OCI-LY1 (cell line): Measurements from ENCODE around the gene BTBD16.

Experiments used
- H2AFZ ChIP-seq: fragments of 200-600 bp; sonication (generic), shearing (Covaris generic); 2 replicates; pipeline ENCODE4 v1.6.0; 2014; ENCODE audit warnings: antibody characterized with exemption, mild to moderate bottlenecking, low read length
- H3F3A ChIP-seq: fragments of 200-600 bp; sonication (generic), shearing (Covaris generic); 2 replicates; pipeline ENCODE4 v1.6.0; 2014; ENCODE audit warnings: mild to moderate bottlenecking, antibody characterized with exemption, low read length, moderate library complexity; ENCODE audit not compliant: insufficient read depth
- H3K27ac ChIP-seq: fragments of 200-600 bp; sonication (generic); 2 replicates; pipeline ENCODE4 v1.5.1; 2014; ENCODE audit warnings: low read length, mixed run types, mild to moderate bottlenecking, low read depth; ENCODE audit not compliant: poor library complexity, severe bottlenecking
- H3K27me3 ChIP-seq: fragments of 200-600 bp; sonication (generic); 2 replicates; pipeline ENCODE4 v1.6.0; 2014; ENCODE audit warnings: antibody characterized with exemption, mild to moderate bottlenecking, low read length, moderate library complexity; ENCODE audit not compliant: insufficient read depth
- H3K36me3 ChIP-seq: fragments of 200-600 bp; sonication (generic); 2 replicates; pipeline ENCODE4 v1.6.1; 2014; ENCODE audit warnings: mild to moderate bottlenecking, antibody characterized with exemption, low read length, moderate library complexity, mixed read lengths; ENCODE audit not compliant: insufficient read depth
- H3K4me1 ChIP-seq: fragments of 200-600 bp; sonication (generic); 2 replicates; pipeline ENCODE4 v1.5.1; 2014; ENCODE audit warnings: mild to moderate bottlenecking, low read length, moderate library complexity; ENCODE audit not compliant: insufficient read depth, severe bottlenecking
- H3K4me2 ChIP-seq: fragments of 200-600 bp; sonication (generic), shearing (Covaris generic); 2 replicates; pipeline ENCODE4 v1.6.1; 2014; ENCODE audit warnings: low read length
- H3K4me3 ChIP-seq: fragments of 200-600 bp; sonication (generic); 2 replicates; pipeline ENCODE4 v1.5.1; 2014; ENCODE audit warnings: low read length, low read depth, mild to moderate bottlenecking, mixed read lengths; ENCODE audit not compliant: poor library complexity, severe bottlenecking
- H3K79me2 ChIP-seq: fragments of 200-600 bp; shearing (Covaris generic); 2 replicates; pipeline ENCODE4 v1.6.1; 2016; ENCODE audit warnings: mixed run types, low read length, mixed read lengths; ENCODE audit not compliant: insufficient read depth
- H3K9ac ChIP-seq: fragments of 200-600 bp; sonication (generic), shearing (Covaris generic); 2 replicates; pipeline ENCODE4 v1.6.1; 2014; ENCODE audit warnings: mild to moderate bottlenecking, low read length, mixed read lengths
- H3K9me2 ChIP-seq: fragments of 200-600 bp; sonication (generic), shearing (Covaris generic); 2 replicates; pipeline ENCODE4 v1.6.1; 2014; ENCODE audit warnings: low read depth, mild to moderate bottlenecking, low read length, mixed read lengths
- H3K9me3 ChIP-seq: fragments of 200-600 bp; shearing (Covaris generic); 2 replicates; pipeline ENCODE4 v1.6.1; 2014; ENCODE audit warnings: low read length, mixed read lengths
- H4K20me1 ChIP-seq: fragments of 200-600 bp; sonication (generic), shearing (Covaris generic); 2 replicates; pipeline ENCODE4 v1.6.0; 2016; ENCODE audit warnings: mild to moderate bottlenecking, low read length; ENCODE audit not compliant: insufficient read depth
- EZH2 ChIP-seq: fragments of 200-600 bp; sonication (generic), shearing (Covaris generic); IDR thresholded peaks from 2 replicates; pipeline ENCODE4 v1.8.0; 2017; ENCODE audit warnings: borderline replicate concordance, mixed run types, mild to moderate bottlenecking, antibody characterized with exemption, low read length, moderate library complexity, mixed read lengths
- TF ChIP-seq, protein P1 (sequence below): fragments of 200-600 bp; sonication (generic), shearing (Covaris generic); IDR thresholded peaks from 2 replicates; pipeline ENCODE4 v1.5.1; 2017; ENCODE audit warnings: mild to moderate bottlenecking, antibody characterized with exemption, low read length, moderate library complexity, mixed read lengths

The BTBD16 gene

DNA sequence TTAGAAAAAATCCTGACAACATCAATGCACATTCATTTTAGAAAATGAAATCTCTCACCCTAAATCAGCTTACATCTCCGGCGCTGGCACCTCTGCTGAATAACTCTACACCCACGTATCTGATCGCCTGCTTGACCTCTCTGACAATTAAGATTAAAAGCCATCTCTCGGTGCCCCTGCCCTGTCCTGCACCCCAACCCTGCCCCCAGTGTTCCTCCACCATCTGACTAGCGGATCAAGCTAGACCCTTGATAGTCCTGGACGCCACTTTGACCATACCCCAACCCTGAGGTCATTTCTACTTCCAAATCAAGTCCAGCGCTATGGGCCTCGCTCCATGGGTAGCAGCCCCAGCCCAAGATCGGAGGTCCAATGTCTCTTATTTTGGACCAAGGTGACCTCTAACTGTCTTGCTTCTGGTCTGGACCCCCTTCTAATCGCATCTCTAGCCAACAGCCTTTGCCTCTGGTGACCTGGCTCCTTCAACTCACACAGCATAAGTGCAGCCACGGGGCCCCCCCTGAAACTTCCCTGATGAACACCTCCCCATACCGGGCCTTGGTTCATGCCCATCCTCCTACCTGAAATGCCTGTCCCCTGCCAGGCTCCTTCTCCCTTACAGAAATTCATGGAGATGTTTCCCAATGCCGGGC, 28.5 kb downstream of the BTBD16 start:
- no peak overlapping the region for H3K27ac ChIP-seq
- TF ChIP-seq EZH2, result no peak
- TF ChIP-seq, protein P1, sequence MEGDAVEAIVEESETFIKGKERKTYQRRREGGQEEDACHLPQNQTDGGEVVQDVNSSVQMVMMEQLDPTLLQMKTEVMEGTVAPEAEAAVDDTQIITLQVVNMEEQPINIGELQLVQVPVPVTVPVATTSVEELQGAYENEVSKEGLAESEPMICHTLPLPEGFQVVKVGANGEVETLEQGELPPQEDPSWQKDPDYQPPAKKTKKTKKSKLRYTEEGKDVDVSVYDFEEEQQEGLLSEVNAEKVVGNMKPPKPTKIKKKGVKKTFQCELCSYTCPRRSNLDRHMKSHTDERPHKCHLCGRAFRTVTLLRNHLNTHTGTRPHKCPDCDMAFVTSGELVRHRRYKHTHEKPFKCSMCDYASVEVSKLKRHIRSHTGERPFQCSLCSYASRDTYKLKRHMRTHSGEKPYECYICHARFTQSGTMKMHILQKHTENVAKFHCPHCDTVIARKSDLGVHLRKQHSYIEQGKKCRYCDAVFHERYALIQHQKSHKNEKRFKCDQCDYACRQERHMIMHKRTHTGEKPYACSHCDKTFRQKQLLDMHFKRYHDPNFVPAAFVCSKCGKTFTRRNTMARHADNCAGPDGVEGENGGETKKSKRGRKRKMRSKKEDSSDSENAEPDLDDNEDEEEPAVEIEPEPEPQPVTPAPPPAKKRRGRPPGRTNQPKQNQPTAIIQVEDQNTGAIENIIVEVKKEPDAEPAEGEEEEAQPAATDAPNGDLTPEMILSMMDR, result no peak
- no peak overlapping the region for H2AFZ ChIP-seq
- no peaks in the 10 kb centered on the region for H3K79me2 ChIP-seq
- no peaks in the 10 kb centered on the region for H3F3A ChIP-seq
- no peaks in the 10 kb centered on the region; the same call in 1 of the 2 replicates for H3K27me3 ChIP-seq
- H3K9ac ChIP-seq, result no peak overlapping the region
- H3K4me1 ChIP-seq, result no peaks in the 10 kb centered on the region
- no peak overlapping the region for H3K4me3 ChIP-seq
- H3K9me3 ChIP-seq, result no peaks in the 10 kb centered on the region
- no peaks in the 10 kb centered on the region for H3K36me3 ChIP-seq
- H3K9me2 ChIP-seq, result no peaks in the 10 kb centered on the region
- H4K20me1 ChIP-seq, result no peaks in the 10 kb centered on the region
- no peak overlapping the region for H3K4me2 ChIP-seq

DNA sequence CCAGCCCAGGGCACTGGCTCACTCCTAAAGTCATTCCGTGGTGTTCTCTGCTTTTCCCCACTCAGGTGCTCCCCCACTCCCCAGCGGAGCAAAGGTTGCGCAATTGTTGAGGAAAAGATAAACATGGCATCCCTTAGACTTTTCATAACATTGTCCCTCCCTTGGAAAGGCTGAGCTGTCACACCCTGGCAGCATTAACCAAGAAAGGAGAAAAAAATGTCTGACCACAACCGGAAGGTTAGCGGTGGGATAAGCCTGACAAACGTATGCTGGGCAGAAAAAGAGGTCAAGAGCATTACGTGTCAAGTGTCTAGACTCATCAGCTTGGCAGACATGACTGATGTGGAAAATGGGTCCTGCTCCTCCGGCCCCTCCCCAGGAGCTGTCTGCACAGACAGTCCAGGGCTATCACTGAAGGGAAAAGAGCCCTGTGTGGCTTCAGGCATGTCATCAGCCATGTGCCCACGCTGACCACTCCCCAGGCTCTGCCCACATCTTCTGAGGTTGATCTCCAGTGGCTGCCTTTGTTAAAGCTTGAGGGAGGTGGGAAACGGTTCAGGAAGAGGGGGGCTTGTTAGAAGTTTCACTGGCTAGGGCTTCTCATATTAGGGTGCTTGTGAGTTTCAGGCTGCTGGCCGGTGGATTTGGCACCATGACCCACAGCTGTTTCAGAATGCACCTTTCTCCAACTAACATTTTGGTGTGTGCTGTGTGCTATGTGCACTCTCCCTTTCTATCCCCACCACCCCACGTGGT, 30.1 kb downstream of the BTBD16 start:
- Histone ChIP-seq H3K4me2 (no peak overlapping the region), H3K4me1 (no peaks in the 10 kb centered on the region), H3K9me3 (no peaks in the 10 kb centered on the region), H3K4me3 (no peak overlapping the region), H3K36me3 (no peaks in the 10 kb centered on the region), H3K27me3 (no peaks in the 10 kb centered on the region; the same call in 1 of the 2 replicates), H3K27ac (no peak overlapping the region), H3K79me2 (no peaks in the 10 kb centered on the region), H3F3A (no peaks in the 10 kb centered on the region), H3K9me2 (no peaks in the 10 kb centered on the region), H3K9ac (no peak overlapping the region), H2AFZ (no peak overlapping the region), H4K20me1 (no peaks in the 10 kb centered on the region)
- TF ChIP-seq EZH2, result no peak
- TF ChIP-seq, protein P1, result no peak

DNA sequence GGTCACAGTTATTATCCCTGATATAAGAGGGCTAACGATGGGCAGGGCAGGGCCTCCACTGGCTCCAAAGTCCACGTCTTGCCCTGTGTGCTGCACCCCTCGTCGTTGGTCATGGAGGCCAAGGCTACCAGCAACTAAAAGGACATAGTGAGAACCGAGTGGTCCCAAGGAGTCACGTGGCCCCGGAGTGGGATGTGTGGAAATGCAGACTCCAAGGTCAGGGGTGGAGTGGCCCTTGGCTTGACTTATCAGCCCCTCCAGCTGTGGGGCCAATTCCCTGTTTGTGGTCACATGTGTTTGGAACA, 30.7 kb downstream of the BTBD16 start:
- H3K79me2 ChIP-seq, result no peaks in the 10 kb centered on the region
- H3K4me1 ChIP-seq, result no peaks in the 10 kb centered on the region

More for the DNA sequence above, 30.7 kb downstream of the BTBD16 start:
- no peaks in the 10 kb centered on the region for H3K36me3 ChIP-seq
- TF ChIP-seq EZH2, result no peak
- TF ChIP-seq, protein P1, result no peak
- no peak overlapping the region for H3K27ac ChIP-seq
- H4K20me1 ChIP-seq, result no peaks in the 10 kb centered on the region
- H3K9ac ChIP-seq, result no peak overlapping the region
- no peak overlapping the region for H2AFZ ChIP-seq
- H3K4me3 ChIP-seq, result no peak overlapping the region
- no peaks in the 10 kb centered on the region for H3K27me3 ChIP-seq
- H3K9me3 ChIP-seq, result no peaks in the 10 kb centered on the region
- no peaks in the 10 kb centered on the region for H3F3A ChIP-seq
- no peaks in the 10 kb centered on the region for H3K9me2 ChIP-seq
- H3K4me2 ChIP-seq, result no peak overlapping the region
